Prostate gland (tissue), 2 donors: ENCODE measurements around the gene ADGRG3. TPM values are rescaled to one million over a fixed set of nuclear protein-coding genes. Genes with fewer than 3 reads are reported as not detected.

Experiments
- DNase-seq: peaks from one replicate; pipeline ENCODE4 v3.0.0-alpha.2; 2019; ENCODE audit warnings: low spot score
- H3K27ac ChIP-seq, 2 donors: fragments of 200-600 bp; sonication (generic); 2 replicates each; pipeline ENCODE4 v1.5.1; 2017 to 2019
- H3K27me3 ChIP-seq: fragments of 200-600 bp; sonication (generic); replicated peaks from 2 replicates; pipeline ENCODE4 v1.5.1; 2019; ENCODE audit not compliant: insufficient read depth
- H3K36me3 ChIP-seq, 2 donors: fragments of 200-600 bp; sonication (generic); 1 replicate in 1 of 2; 2 replicates in 1 of 2; pipeline versions ENCODE4 v1.5.1 to v1.8.1; 2017 to 2019
- H3K4me1 ChIP-seq: fragments of 200-600 bp; sonication (generic); replicated peaks from 2 replicates; pipeline ENCODE4 v1.5.1; 2019
- H3K4me3 ChIP-seq, 2 donors: fragments of 200-600 bp; sonication (generic); 2 replicates each; pipeline ENCODE4 v1.5.1; 2017 to 2019
- H3K9me3 ChIP-seq: fragments of 200-600 bp; sonication (generic); 2 replicates; pipeline ENCODE4 v1.5.1; 2017
- POLR2A ChIP-seq: fragments of 450-650 bp; IDR thresholded peaks from one replicate; pipeline ENCODE4 v1.6.1; 2016; ENCODE audit warnings: antibody characterized with exemption, mild to moderate bottlenecking
- POLR2AphosphoS5 ChIP-seq: sonication (generic); formaldehyde crosslinking; IDR thresholded peaks from one replicate; pipeline ENCODE4 v1.6.1; 2017; ENCODE audit warnings: antibody characterized with exemption
- WGBS: methylation state at CpG from one replicate; pipeline ENCODE4 v1.1.5; 2018; 5-methylcytosine and 5-hydroxymethylcytosine counted together
- intact Hi-C: fragments of 100-400 bp; cut with DNase I; formaldehyde crosslinking; loops from one replicate; pipeline ENCODE4 v1.14.2; 2022
- total RNA-seq, 2 donors: library from RNA; depleted of rRNA; stranded (reverse); fragments of >200 nt; gene quantifications; one replicate each; pipeline ENCODE4 v1.1.0, GENCODE V29; 2016
- TF ChIP-seq, protein P1 (sequence below), 4 experiments: fragments of 200-600 bp in 2 of 4; fragments of 450-650 bp in 2 of 4; sonication (generic) in 2 of 4; IDR thresholded peaks; 1 replicate in 3 of 4; 2 replicates in 1 of 4; pipeline ENCODE4 v1.5.1; 2016 to 2019; ENCODE audit warnings: antibody characterized with exemption in 4 of 4, mild to moderate bottlenecking in 2 of 4, moderate library complexity in 2 of 4

ADGRG3 gene
- total RNA-seq, 2 donors from 2014 or later, result not detected

DNA sequence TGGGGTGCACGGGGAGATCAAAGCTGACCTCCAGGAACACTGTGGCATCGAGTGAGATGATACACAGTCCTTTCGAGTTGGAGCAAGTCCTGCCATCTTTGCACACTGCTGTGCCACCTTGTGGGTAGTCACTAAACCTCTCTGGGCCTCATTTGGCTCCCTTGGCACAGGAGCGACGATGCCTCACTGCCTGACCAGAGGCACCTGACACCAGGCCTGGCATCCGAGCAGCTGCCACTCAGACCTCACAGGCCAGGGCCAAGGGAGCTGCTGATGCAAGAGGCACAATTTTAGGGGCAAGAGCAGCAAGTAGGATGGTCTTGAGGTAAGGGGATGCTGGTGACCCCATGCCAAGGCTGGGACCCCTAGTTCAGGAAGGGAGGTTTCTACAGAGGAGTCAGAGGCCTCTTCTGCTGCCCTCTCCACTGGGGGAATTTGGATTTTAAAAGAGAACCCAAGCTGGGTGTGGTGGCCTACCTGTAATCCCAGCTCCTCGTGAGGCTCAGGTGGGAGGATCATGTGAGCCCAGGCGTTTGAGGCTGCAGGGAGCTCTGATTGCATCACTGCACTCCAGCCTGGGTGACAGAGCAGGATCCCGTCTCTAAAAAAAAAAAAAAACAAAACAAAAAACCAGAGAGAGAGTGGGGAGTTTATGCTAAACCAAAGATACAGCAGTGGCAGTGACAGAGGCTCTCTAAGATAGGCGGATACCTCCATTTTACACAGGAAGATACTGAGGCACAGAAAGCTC, 46.4 kb upstream of the ADGRG3 start:
- peak overlapping the region; percentile 83 to 87 for H3K27ac ChIP-seq
- DNase-seq, result peak; percentile 55
- intact Hi-C loops, result no loop called here
- no peaks in the 10 kb centered on the region for H3K27me3 ChIP-seq
- H3K9me3 ChIP-seq, result no peaks in the 10 kb centered on the region
- H3K4me3 ChIP-seq, result peak overlapping the region in 1 of 2 donors; percentile 41
- peaks cover 15% of the 10 kb centered on the region for H3K4me1 ChIP-seq
- WGBS, result 37% methylated on average over 10 of the region's 10 CpGs
- H3K36me3 ChIP-seq, result no peaks in the 10 kb centered on the region
- TF ChIP-seq, protein P1, sequence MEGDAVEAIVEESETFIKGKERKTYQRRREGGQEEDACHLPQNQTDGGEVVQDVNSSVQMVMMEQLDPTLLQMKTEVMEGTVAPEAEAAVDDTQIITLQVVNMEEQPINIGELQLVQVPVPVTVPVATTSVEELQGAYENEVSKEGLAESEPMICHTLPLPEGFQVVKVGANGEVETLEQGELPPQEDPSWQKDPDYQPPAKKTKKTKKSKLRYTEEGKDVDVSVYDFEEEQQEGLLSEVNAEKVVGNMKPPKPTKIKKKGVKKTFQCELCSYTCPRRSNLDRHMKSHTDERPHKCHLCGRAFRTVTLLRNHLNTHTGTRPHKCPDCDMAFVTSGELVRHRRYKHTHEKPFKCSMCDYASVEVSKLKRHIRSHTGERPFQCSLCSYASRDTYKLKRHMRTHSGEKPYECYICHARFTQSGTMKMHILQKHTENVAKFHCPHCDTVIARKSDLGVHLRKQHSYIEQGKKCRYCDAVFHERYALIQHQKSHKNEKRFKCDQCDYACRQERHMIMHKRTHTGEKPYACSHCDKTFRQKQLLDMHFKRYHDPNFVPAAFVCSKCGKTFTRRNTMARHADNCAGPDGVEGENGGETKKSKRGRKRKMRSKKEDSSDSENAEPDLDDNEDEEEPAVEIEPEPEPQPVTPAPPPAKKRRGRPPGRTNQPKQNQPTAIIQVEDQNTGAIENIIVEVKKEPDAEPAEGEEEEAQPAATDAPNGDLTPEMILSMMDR (IDR thresholded peaks at IDR 0.05), result no peak
- peak; percentile 21 for TF ChIP-seq POLR2A
- peak; percentile 31 for TF ChIP-seq POLR2AphosphoS5

DNA sequence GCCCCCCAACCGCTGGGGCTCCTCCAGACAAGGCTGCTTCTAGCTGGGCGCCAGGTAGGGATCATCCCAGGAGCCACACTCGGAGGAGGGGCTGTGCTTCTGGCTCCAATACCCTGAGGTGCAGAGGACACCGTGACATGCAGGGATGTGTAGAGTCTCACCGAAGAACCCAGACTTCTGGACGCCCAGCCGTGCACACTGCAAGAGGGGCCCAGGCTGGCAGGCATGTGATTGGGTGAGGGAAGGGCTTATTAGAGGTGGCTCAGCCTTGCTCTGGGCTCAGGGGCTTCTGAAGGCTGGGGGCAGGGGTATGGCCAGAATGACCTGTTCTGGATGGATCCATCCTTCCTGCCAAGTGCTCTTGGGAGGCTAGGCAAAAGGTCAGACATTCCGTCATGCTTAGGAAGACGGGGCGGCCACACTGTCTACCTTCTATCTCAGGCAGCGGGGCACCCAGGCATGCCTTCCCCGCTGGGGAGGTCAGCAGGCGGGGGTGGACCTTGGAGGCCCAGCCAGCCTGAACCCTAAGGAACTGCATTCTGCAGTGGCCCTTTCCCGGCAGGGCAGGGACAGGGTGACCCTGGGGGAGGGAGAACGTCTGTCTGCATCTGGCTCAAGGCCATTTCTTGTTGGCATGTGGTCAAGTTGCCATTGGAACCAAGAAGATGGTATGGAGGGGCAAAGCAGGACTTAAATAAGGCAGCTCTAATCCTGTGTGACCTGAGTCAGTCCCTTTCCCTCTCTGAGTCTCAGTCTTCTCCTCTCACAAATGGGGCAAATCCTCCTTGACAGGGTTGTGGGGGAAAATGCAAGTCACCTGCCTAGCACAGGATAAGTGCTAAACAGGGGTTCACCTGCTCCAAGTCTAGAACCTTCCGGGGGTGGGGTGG, 45.5 kb upstream of the ADGRG3 start:
- intact Hi-C loops, result no loop called here
- H3K4me3 ChIP-seq, result no peak overlapping the region
- no peaks in the 10 kb centered on the region for H3K9me3 ChIP-seq
- no peak for DNase-seq
- peaks cover 15% of the 10 kb centered on the region for H3K4me1 ChIP-seq
- H3K36me3 ChIP-seq, result no peaks in the 10 kb centered on the region
- TF ChIP-seq POLR2A (no peak), POLR2AphosphoS5 (no peak)
- TF ChIP-seq, protein P1 (IDR thresholded peaks at IDR 0.05), result no peak
- peak overlapping the region; percentile 54 to 83 for H3K27ac ChIP-seq
- WGBS, result 44% methylated on average over 16 of the region's 16 CpGs
- no peaks in the 10 kb centered on the region for H3K27me3 ChIP-seq

DNA sequence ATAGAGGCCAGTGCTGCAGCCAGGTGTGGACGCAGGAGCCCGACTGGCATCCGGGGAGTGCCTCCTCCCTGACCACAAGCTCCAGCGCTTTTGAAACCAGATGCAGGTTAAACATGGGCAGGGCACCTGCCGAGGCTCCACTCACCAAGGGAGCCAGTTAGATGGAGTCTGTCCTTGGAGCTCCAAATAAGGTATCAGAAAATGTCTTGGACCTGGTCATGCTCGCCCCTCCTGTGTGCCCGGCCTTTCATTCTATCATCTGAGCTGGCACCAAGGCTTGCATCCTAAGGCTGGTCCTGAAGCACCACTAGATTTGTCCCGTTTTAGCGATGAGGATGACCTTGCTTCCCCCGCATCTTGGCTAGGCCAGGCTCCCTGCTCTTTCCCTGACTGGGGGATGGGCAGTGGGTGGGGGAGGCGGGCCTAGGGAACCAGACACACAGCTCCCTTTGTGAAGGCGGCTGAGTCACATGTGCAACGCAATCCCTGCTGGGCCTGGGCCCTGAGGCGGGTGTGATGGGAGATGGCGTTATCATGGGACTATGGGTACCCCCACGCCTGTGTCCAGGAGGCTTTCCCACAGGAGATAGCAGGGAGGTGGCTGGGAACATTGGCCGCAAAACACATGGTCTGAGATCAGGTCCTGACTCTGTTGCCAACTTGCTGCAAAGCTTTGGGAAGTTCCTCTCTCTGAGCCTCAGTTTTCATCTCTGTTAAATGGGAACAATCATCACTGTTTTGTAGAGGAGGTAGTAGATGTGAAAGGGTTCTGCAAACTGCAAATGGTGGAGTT, 44.7 kb upstream of the ADGRG3 start:
- Histone ChIP-seq H3K9me3 (no peaks in the 10 kb centered on the region), H3K27ac (peak overlapping the region; percentile 54 to 83), H3K36me3 (no peaks in the 10 kb centered on the region), H3K4me1 (peaks cover 15% of the 10 kb centered on the region), H3K4me3 (no peak overlapping the region), H3K27me3 (no peaks in the 10 kb centered on the region)
- 58% methylated on average over 17 of the region's 17 CpGs for WGBS
- TF ChIP-seq POLR2A (peak; percentile 38), POLR2AphosphoS5 (no peak)
- TF ChIP-seq, protein P1 (IDR thresholded peaks at IDR 0.05), result no peak
- peak; percentile 41 for DNase-seq
- intact Hi-C loops, result no loop called here

DNA sequence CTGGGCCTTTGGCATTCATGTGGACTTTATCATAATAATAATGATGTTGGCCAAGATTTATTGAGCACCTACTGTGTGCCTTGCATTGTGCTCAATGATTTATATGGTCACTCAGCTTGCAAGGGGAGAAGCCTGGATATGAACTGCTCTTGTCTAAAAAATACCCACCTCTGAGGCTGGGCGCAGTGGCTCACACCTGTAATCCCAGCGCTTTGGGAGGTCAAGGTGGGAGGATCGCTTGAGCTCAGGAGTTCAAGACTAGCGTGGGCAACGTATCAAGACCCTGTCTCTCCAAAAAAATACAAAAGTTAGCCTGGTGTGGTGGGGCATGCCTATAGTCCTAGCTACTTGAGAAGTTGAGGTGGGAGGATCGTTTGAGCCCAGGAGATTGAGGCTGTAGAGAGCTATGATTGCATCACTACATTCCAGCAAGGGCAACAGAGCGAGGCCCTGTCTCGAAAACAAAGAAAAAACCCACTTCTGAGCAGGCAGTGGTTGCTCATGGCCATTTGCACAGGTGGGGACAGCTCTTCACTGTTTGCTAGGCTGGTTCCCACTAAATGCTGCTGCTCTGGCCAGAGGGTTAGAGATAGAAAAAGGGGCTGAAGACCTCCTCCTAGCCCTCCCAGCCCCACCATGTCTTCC, 43.9 kb upstream of the ADGRG3 start:
- Histone ChIP-seq H3K36me3 (no peaks in the 10 kb centered on the region), H3K4me1 (peaks cover 18% of the 10 kb centered on the region), H3K9me3 (no peaks in the 10 kb centered on the region), H3K27ac (no peak overlapping the region), H3K4me3 (no peak overlapping the region), H3K27me3 (no peaks in the 10 kb centered on the region)
- DNase-seq, result no peak
- intact Hi-C loops, result no loop called here
- TF ChIP-seq POLR2AphosphoS5, result no peak
- TF ChIP-seq POLR2A, result no peak
- TF ChIP-seq, protein P1 (IDR thresholded peaks at IDR 0.05), result no peak
- 79% methylated on average over 8 of the region's 8 CpGs for WGBS
